Fibroblast of lung (primary cell): Measurements from ENCODE around the gene POLK.

ENCODE experiments used
- EZH2 ChIP-seq: IDR thresholded peaks from 2 replicates; pipeline ENCODE4 v1.5.1; 2012; ENCODE audit warnings: low read length, control low read depth, mild to moderate bottlenecking; ENCODE audit errors: missing control alignments
- TF ChIP-seq, protein P1 (sequence below), 2 donors: IDR thresholded peaks in 1 of 2; conservative IDR thresholded peaks in 1 of 2; 1 replicate in 1 of 2; 2 replicates in 1 of 2; pipeline ENCODE4 v1.5.1; 2011 to 2012; ENCODE audit warnings: low read length in 2 of 2, control low read depth in 1 of 2, inconsistent platforms in 1 of 2, low read depth in 1 of 2, mild to moderate bottlenecking in 1 of 2

DNA sequence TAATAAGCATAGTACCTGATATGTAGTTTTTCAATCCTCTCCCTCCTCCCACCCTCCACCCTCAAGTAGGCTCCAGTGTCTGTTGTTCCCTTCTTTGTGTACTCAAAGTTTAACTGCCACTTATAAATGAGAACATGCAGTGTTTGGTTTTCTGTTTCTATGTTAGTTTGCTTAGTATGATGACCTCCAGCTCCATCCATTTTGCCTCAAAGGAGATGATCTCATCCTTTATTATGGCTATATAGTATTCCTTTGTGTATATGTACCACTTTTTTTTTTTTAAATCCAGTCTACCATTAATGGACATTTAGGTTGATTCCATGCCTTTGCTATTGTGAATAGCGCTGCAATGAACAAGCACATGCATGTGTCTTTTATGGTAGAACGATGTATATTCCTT, 20.5 kb downstream of the POLK start:
- TF ChIP-seq EZH2, result no peak
- TF ChIP-seq, protein P1, sequence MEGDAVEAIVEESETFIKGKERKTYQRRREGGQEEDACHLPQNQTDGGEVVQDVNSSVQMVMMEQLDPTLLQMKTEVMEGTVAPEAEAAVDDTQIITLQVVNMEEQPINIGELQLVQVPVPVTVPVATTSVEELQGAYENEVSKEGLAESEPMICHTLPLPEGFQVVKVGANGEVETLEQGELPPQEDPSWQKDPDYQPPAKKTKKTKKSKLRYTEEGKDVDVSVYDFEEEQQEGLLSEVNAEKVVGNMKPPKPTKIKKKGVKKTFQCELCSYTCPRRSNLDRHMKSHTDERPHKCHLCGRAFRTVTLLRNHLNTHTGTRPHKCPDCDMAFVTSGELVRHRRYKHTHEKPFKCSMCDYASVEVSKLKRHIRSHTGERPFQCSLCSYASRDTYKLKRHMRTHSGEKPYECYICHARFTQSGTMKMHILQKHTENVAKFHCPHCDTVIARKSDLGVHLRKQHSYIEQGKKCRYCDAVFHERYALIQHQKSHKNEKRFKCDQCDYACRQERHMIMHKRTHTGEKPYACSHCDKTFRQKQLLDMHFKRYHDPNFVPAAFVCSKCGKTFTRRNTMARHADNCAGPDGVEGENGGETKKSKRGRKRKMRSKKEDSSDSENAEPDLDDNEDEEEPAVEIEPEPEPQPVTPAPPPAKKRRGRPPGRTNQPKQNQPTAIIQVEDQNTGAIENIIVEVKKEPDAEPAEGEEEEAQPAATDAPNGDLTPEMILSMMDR (conservative IDR thresholded peaks at IDR 0.05 in 1 of 2, IDR thresholded peaks at IDR 0.05 in 1 of 2; ENCODE audit: low read depth in 1 of 2, low read length in 2 of 2), result no peak
